Measurements from ENCODE around the gene RHBDD3.

RHBDD3 gene

DNA sequence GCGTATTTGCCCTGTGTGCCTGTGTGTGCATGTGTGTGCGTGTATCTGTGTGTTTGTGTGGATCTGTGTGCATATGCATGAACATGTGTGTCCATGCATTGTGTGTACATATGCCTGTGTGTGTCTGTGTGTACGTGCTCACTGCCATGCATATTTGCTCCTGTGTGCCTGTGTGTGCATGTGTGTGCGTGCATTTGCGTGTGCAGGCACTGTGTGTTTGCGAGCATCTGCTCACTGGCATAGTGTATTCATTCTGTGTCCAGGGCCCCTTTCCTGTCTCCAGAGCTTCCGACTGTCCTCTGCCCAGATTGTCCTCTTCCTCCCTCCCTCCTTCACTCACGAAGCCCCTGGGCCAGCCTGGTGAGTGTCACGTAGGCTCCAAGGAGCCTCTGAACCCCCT is 56.3 kb downstream of the RHBDD3 start:
- H3K27ac Mint-ChIP-seq, result peak overlapping the region in 2 of 3 experiments; percentile 20 to 52
- peaks cover 8% of the 10 kb centered on the region for H3K4me1 Mint-ChIP-seq
- TF ChIP-seq CTCF (IDR thresholded peaks at IDR 0.05; ENCODE audit: unreplicated experiment in 3 of 3), result no peak
- H3K27me3 Mint-ChIP-seq (ENCODE audit: low read depth), result peaks cover 13% of the 10 kb centered on the region
- no peaks in the 10 kb centered on the region for H3K36me3 Mint-ChIP-seq (ENCODE audit: low read depth)
- no peaks in the 10 kb centered on the region for H3K9me3 Mint-ChIP-seq
- H3K4me3 Mint-ChIP-seq, result no peak overlapping the region

DNA sequence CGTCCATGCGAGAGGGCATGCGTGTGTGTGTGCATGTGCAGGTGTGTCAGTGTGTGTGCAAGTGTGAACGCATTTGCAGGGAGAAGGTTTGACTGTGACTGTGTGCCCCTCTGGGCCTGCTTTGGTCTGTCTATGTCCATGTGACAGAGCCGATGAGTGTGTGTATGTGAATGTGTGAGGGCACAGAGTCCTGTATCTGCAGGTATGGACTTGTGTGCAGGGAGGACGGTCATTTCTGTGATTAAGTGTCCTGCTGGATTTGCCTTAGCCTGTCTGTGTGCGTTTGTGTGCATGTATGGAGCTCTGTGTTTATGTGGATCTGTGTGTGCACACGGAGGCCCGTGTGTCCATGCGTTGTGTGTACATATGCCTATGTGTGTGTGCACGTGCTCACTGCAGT is 56.7 kb downstream of the RHBDD3 start:
- Mint-ChIP-seq H3K4me3 (no peak overlapping the region), H3K4me1 (peaks cover 10% of the 10 kb centered on the region), H3K27ac (peak overlapping the region in 2 of 3 experiments; percentile 20 to 52), H3K36me3 (ENCODE audit: low read depth) (no peaks in the 10 kb centered on the region), H3K27me3 (ENCODE audit: low read depth) (peaks cover 13% of the 10 kb centered on the region), H3K9me3 (no peaks in the 10 kb centered on the region)
- TF ChIP-seq CTCF (IDR thresholded peaks at IDR 0.05; ENCODE audit: unreplicated experiment in 3 of 3), result no peak

All from nephron (organoid).